PFSK-1 (cell line): Measurements from ENCODE around the gene JAGN1.

Source experiments
- FOXP2 ChIP-seq: optimal IDR thresholded peaks from 2 replicates; pipeline ENCODE3; 2011; ENCODE audit warnings: borderline replicate concordance, control low read depth, inconsistent platforms; ENCODE audit not compliant: insufficient read depth; ENCODE audit errors: extremely low read length, extremely low read depth
- POLR2AphosphoS5 ChIP-seq: IDR thresholded peaks from 2 replicates; pipeline ENCODE4 v1.6.1; 2012; ENCODE audit warnings: low read depth, mild to moderate bottlenecking, control low read depth, low read length, moderate library complexity
- REST ChIP-seq, 2 experiments: IDR thresholded peaks; 2 replicates each; pipeline versions ENCODE4 v1.6.1 to v1.8.0; 2011 to 2012; ENCODE audit warnings: low read depth in 2 of 2, low read length in 2 of 2, control low read depth in 1 of 2, inconsistent platforms in 1 of 2, mild to moderate bottlenecking in 1 of 2, moderate library complexity in 1 of 2; ENCODE audit not compliant: insufficient read depth in 1 of 2
- SIN3A ChIP-seq: IDR thresholded peaks from 2 replicates; pipeline ENCODE4 v1.6.1; 2012; ENCODE audit warnings: mild to moderate bottlenecking, low read length, moderate library complexity, borderline replicate concordance; ENCODE audit not compliant: insufficient read depth
- TAF1 ChIP-seq: IDR thresholded peaks from 2 replicates; pipeline ENCODE4 v1.6.1; 2012; ENCODE audit warnings: low read length, control low read depth, borderline replicate concordance; ENCODE audit not compliant: insufficient read depth

The JAGN1 gene

GRCh38 chr3:9903904-9904303, 13.5 kb downstream of the JAGN1 start:
- TF ChIP-seq POLR2AphosphoS5 (no peak), FOXP2 (no peak), SIN3A (no peak), TAF1 (no peak), REST (IDR thresholded peaks at IDR 0.05; ENCODE audit: insufficient read depth in 1 of 2, low read depth in 2 of 2, low read length in 2 of 2) (no peak)

- TF ChIP-seq POLR2AphosphoS5 (no peak), REST (IDR thresholded peaks at IDR 0.05; ENCODE audit: insufficient read depth in 1 of 2, low read depth in 2 of 2, low read length in 2 of 2) (no peak), SIN3A (no peak), FOXP2 (no peak), TAF1 (no peak)
Measured at GRCh38 chr3:9906480-9906879, 16.1 kb downstream of the JAGN1 start.

GRCh38 chr3:9908286-9908685, 17.9 kb downstream of the JAGN1 start:
- TF ChIP-seq FOXP2 (no peak), SIN3A (no peak), POLR2AphosphoS5 (no peak), REST (IDR thresholded peaks at IDR 0.05; ENCODE audit: insufficient read depth in 1 of 2, low read depth in 2 of 2, low read length in 2 of 2) (no peak), TAF1 (no peak)

GRCh38 chr3:9909221-9910013, 19.0 kb downstream of the JAGN1 start:
- TF ChIP-seq POLR2AphosphoS5, result no peak
- no peak for TF ChIP-seq SIN3A
- TF ChIP-seq TAF1, result no peak
- no peak for TF ChIP-seq REST (IDR thresholded peaks at IDR 0.05; ENCODE audit: insufficient read depth in 1 of 2, low read depth in 2 of 2, low read length in 2 of 2)
- TF ChIP-seq FOXP2, result no peak
